NOMO-1 treated with DMSO at 0.1 percent for 48 hours (cell line): ENCODE measurements around the gene GJE1.

Experiments used
- DNase-seq: peaks from one replicate; lab custom pipeline; 2025; ENCODE audit not compliant: unreplicated experiment; lab: John Stamatoyannopoulos, UW

Gene GJE1

DNA sequence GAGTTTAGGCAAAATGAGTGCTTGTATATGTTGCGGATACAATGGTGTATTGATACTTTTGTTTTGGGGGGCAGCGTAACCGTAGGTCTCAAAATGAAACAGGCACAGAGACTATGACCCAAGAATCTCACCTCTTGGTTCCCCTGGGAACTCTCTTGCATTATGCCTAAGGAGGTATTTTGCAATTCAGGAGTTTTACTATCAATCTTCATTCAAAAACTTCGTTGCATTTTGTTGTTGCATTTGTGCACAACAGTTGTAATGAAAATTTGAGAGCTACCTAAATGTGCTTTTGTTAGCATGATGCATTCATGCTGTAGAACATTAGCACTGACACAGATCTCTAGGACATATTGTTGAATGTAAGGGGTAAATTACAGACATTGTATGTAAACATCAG lies 32.5 kb downstream of the GJE1 start:
- no peak for DNase-seq

DNA sequence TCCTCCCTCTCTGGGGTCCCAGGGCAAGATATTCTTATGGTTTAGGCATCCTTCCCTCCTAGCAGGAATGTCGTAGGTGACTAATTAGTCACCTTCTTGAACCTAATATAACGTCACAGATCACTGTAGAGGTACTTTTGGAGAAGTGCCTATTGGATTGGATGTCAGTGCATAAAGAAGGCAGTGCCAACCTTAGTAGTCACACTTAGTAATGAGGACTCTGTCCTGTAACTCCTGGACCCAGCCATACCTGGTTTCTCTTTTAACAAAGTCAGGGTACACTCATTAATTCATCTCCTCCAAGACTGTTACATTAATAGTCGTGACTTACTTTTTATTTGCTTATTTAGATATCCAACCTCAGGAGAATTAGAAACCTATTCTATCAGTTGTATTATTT lies 34.3 kb downstream of the GJE1 start:
- DNase-seq: no peak

DNA sequence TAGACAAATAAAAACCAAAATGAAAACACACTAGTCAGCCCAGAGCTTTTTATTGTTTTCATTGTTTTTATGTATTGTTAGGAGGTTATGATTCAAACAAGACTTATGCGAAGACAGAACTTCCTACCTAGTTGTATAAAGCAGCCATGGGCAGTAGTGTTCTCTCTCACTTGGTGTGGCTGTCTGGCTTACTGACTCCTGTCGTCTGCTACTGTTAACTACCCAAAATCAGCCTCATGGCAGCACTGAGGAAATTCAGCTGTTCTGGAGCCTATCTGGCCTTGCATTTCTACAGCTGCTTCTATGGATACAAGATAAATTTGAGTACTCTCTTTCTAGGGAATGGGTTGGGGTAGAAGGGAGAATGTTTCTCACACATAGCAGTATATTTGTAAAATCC lies 34.8 kb downstream of the GJE1 start:
- no peak for DNase-seq

DNA sequence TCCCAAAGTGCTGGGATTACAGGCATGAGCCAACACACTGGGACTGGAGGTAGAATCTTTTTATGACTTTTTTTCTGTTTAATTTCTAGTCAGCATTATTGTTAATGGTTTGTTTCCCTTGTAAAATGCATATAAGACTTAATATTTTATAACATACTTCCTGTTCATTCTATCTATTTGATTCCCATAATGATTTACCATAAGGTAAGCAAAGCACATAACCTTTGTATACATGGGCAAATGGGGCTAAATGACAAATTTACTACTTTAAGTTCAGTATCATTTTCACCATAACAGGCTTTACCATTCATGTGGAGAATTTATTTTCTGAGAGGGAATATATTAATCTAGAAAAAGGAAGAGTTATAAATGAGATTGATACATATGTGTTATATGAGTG lies 38.6 kb downstream of the GJE1 start:
- DNase-seq: no peak

DNA sequence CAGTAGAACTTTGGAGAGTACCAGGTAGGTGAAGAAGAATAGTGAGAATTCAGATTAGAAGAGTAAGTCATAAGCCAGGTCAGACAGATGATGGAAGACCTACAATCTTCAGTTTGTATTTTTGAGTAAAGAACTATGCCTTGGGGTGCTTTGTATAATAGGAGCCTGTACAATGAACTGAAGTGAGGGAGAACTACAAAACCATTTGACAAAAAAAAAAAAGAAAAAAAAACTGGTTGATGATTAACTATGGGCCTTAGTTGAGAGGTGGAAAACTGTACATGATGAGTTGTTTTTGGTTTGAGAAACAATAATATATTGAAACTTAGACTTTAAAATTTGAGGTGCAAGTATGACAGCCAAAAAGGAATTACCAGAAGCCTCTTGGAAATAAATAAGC lies 40.0 kb downstream of the GJE1 start:
- DNase-seq: no peak

DNA sequence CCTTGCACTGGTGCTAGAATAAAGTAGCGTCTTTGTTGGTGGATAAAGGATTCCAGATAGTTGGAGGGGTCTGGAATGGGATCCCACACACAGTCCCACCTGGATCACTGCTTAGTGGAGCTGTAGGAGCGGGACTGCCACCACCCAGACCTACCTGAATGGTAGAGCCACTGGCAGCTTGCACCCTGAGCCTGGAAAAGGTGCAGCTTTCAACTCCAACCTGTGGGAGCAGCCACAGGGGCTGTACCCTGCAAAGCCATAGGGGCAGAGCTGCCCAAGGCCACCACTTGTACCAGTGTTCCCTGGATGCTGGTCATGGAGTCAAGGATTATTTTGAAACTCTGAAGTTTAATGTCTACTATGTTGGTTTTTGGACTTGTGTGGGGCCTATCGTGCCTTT lies 41.3 kb downstream of the GJE1 start:
- no peak for DNase-seq

DNA sequence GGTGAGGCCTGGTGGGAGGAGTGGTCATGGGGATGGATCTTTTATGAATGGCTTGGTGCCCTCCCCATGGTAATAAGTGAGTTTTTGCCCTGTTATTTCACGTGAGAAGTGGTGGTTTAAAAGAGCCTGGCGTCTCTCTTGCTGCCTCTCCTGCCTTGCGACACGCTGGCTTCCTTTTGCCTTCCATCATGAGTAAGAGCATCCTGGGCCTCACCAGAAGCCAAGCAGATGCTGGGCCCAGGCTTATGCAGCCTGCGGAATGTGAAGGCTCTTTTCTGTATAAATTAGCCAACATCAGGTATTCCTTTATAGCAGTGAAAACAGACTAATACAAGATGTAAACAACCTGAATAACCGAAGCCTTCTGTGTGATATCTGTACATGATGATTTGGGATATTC lies 42.0 kb downstream of the GJE1 start:
- DNase-seq: no peak

DNA sequence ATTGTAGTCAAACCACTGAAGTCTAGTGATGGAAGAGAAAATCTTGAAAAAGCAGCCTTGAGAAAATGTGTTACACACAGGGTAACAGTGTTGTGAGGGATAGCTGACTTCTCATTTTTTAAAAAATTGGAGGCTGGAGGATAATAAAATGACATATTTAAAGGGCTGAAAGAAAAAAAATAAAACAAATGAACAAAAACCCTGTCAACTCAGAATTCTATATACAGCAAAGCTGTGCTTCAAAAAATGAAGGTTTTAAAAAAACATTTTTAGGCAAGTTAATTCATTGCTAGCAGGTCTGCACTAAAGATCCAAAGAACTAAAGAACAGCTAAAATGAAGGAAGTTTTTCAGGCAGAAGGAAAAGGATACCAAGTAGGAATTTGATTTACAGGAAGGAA lies 45.4 kb downstream of the GJE1 start:
- no peak for DNase-seq

DNA sequence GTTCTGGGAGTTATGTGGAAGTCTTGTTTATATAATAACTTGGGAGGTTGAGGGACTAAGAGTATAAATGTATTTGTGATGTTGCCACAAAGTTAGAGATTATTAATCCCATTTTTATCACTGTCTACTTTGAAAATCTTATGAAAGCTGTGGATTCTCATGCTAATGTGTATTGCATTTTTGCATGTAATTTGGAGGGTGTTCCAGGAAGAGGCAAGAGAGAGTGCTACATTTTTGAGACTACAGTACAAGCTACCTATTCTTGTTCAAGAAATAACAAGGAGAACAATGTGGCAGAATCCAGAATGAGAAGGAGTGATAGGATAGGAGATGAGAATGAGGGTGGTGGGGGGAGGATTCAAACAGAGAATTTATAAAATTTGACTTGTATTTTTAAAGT lies 49.3 kb downstream of the GJE1 start:
- no peak for DNase-seq

DNA sequence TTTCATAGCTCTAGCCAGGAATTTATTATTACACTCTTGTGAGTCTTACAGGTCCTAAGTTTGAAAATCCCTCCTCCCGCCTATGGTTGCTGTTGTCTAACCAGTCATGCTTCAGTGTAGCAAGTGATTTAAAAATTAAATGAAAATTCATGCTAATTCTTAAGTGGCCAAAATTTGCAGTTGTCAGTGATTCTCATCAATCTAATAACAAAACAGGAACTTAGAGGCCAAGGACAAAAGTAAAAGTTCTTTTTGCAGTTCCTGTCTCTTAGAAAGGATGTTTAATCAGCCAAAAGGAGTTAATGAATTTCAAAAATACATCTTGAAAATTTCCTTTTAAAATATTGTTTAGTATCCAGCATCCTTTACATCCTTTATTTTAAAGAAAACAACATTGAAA lies 50.6 kb downstream of the GJE1 start:
- no peak for DNase-seq

DNA sequence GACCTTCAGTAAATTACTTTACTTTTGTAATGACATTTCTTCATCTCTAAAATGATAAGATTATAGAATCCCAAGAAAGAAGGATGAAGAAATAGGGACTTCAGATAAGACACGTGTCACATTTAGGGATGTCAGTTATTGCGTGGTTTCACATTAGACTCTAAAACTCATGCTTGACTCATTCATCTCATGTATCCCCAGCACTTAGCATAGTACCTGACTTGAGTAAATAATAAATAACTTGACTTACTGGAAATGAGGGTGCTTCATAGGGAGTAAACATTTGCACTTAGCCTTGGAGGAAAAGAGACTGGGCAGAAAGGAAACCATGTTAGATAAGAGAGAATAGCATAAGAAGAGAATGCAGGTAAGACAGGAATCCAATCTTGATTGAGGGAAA lies 51.6 kb downstream of the GJE1 start:
- no peak for DNase-seq
